Fibroblast of skin of right biceps (primary cell): ENCODE data around the gene IL36RN.
A peak's percentile ranks its signal among the peaks of the same experiment; 100 is the strongest.

ENCODE experiments used
- DNase-seq: peaks from one replicate; pipeline ENCODE4 v3.0.0-alpha.2; 2013

The IL36RN gene

GRCh38 chr2:113050921-113051895 lies 7.8 kb upstream of the IL36RN start:
- DNase-seq: no peak

GRCh38 chr2:113052396-113052917 lies 6.5 kb upstream of the IL36RN start, which contains the start of gene IL36B:
IL36B (minus strand) TSS chr2:113052867.
- DNase-seq: no peak

- no peak for DNase-seq
Measured at GRCh38 chr2:113053666-113054065, 5.3 kb upstream of the IL36RN start.

GRCh38 chr2:113054066-113054465 lies 4.9 kb upstream of the IL36RN start:
- no peak for DNase-seq

- no peak for DNase-seq
Measured at GRCh38 chr2:113056521-113056920, 2.5 kb upstream of the IL36RN start.

- no peak for DNase-seq
Measured at GRCh38 chr2:113057117-113057516, 1.9 kb upstream of the IL36RN start.

- DNase-seq: no peak
Measured at GRCh38 chr2:113058411-113058994, 495 bp upstream of the IL36RN start.

- DNase-seq: no peak
Measured at GRCh38 chr2:113060396-113060795, 1.4 kb downstream of the IL36RN start.

GRCh38 chr2:113060796-113061195 lies 1.8 kb downstream of the IL36RN start:
- DNase-seq: no peak

- no peak for DNase-seq
Measured at GRCh38 chr2:113061241-113061640, 2.2 kb downstream of the IL36RN start.

- DNase-seq: no peak
Measured at GRCh38 chr2:113061896-113062770, 3.1 kb downstream of the IL36RN start.

- DNase-seq: no peak
Measured at GRCh38 chr2:113064281-113064680, 5.3 kb downstream of the IL36RN start.

- DNase-seq: no peak
Measured at GRCh38 chr2:113064898-113065297, 5.9 kb downstream of the IL36RN start.

GRCh38 chr2:113067681-113068080 lies 8.7 kb downstream of the IL36RN start, which contains the start of gene IL1F10:
IL1F10 (plus strand) TSS chr2:113067970; CDS start chr2:113072739, 4,769 bp downstream.
- DNase-seq: no peak

- no peak for DNase-seq
Measured at GRCh38 chr2:113068249-113068648, 9.3 kb downstream of the IL36RN start.

GRCh38 chr2:113068706-113069485 lies 9.9 kb downstream of the IL36RN start:
- DNase-seq: peak; percentile 40

GRCh38 chr2:113069676-113070605 lies 10.9 kb downstream of the IL36RN start:
- DNase-seq: peak; percentile 33

GRCh38 chr2:113070606-113070975 lies 11.6 kb downstream of the IL36RN start:
- DNase-seq: no peak

- peak; percentile 8 for DNase-seq
Measured at GRCh38 chr2:113072584-113072983, 13.6 kb downstream of the IL36RN start.

- DNase-seq: no peak
Measured at GRCh38 chr2:113073325-113073834, 14.4 kb downstream of the IL36RN start.

GRCh38 chr2:113075030-113075429 lies 16.0 kb downstream of the IL36RN start:
- DNase-seq: no peak
